ENCODE measurements around the gene SDC3.
"Not testable (repeated sequence)": the region's sequence is repeated elsewhere in the genome, so short reads cannot be mapped to it uniquely, and the experiment has no call there.

SDC3 gene

DNA sequence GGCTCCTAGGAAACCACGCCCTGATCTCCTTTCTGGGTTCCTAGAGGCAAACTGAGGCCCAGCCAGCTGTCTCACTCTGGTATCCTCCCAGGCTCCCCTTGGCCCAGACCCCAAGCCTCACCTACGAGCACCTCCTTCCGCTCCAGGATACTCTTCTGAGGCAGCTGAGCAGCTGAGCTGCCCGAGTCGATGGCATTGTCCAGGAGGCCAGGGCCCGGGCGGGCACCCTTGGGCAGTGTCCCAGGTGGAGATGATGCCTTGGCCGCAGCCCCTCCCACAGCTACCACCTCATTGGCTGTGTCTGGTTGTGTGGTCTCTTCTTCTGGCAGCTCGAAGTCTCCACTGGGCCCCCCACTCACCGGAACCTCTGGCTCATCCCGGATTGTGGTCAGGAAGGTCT is 34.4 kb downstream of the SDC3 start:
- DNase-seq: no peak

DNA sequence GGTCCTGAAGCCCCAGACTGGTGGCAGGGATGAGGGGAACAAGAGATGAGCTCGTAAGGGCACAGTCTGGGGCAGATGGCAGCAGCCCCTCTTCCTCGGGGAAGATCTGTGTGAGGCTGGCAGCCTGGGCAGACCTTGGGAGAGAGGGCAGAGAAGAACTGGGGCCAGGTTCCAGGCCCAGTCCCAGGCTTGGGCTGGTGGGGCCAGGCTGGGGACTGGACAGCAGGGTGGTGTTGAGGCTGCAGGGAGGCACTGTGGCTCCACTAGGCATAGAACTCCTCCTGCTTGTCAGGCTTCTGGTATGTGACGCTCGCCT is 35.7 kb downstream of the SDC3 start:
- DNase-seq: no peak

DNA sequence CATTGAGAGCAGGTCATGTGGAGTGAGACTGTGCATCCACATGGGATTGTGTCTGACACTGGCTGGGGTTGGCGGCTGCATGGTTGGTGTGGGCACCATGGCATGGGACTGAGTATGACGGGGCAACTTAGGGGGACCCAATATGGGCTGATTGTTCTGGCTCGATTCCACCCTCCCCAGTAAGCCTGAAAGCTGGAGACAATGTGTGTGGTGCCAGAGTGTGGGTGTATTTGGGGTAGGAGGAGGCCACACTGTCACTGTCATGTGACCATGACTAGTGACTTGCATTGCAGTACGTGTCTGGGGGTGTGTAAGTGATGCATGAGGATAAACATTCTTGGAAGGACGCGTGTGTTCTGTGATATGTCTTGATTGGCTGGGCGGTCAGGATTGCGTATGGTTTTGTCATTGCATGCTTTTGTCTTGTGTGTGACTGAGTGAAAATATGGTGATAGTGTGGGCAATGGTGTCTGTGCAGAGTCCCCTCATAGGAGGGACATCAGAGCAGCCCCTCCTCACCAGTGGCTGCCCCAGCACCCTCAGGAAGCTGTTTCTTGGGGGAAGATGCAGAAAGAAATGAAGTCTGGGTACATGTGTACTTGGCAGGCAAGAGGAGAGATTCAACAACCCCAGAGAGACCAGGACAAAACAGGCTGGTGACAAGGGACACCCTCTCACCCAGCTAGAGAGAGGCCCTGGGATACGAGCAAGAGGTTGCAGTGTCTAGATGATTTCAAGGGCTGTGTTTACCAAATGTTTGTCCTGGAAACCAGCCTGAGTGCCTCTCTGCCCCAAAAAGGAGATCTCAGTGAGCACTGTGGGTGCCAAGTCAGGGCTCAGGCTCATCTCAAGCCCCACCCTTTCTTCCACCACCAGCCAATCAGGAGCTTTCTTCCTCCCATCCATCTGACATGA is 36.3 kb downstream of the SDC3 start:
- no peak for DNase-seq

DNA sequence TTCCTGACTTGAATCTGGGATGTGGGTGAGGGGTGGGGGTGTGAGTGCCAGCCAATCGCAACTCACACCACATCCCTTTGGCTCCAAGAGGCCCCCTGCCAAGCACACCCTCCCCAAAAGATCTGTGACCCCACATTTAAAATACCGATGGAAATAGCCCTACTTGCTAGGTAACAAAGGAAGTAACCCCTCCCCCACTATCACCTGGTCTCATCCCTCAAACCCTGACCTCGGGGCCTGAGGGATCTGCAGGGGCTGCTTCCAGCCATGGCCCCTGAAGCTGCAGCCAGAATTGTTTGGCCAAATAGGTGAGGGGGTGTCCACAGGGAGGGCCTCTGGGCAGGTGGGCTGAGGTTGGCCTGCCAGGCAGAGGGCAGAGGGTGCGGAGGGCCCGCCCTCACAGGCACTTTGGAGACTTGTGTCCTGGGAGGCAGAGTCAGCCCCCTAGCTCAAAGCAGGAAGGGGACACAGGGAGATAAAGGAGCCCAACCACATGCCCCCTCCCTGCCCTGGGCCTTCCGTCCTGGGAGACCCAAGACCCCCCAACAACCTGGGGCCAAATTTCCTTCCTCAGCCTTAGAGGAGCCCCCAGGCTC is 37.2 kb downstream of the SDC3 start:
- DNase-seq: no peak

DNA sequence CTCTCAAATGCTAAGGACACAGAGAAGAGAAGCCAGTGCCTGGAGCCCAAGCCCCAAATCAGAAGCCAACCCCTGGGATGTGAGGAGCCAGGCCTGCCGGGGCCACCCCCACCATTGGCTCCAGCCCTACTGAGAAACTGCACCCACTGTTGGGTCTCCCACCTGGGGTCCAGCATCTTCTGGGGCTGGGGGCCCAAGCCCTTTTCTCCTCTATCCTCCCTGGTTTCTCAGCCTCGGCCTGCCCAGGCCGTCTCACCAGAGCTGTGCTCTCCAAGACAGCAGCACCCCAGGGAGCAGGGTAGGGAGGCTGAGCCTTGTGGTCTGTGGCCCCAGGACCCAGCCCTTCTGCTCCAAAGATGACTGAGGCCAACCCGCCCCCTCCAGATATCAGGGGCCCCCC is 37.9 kb downstream of the SDC3 start:
- DNase-seq: no peak

DNA sequence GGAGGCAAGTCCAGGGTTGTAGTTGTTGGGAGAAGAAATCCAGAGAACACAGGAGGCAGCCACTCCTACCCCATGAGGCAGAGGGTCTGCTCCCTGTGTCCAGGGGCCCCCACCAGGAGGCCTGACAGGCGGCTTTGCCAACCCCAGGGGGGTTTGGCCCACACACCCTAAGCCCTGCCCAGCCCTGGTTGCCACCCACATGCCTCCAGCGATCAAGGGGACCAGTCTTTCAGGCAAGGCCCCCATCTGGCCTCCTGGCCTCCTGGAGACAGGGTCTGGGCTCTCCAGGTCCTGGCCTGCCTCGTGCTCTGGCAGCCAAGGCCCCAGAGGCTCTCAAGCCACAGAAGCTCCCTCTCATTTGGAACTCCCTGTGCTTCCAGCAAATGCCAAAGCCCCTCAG is 38.5 kb downstream of the SDC3 start:
- no peak for DNase-seq

DNA sequence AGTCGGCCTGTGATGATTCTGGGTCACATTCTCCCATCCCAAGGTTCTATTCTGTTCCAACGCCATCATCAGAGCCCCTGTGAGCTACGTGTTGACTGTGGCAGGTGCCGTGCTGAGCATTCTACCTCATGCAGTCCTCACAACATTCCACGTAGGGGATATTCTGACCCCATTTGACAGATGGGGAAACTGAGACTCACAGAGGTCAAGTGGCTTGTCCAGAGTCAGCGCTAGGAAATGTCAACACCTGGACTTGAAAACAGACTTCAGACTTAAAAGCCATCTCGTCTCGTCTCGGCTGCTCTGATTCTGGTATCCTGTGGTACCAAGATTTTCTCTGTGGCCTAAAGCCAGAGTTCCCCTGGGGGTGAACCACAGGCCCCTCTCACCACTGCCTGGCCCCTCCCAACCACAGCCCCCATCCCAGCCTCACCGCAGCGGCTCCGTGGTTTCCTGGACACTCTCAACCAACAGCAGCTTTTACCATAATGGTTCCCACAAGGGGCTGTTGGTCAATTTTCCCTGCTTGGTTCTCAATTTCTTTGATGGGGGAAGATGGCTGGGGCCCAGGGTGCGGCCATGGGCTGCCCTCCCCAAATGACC is 39.6 kb downstream of the SDC3 start:
- DNase-seq: no peak

DNA sequence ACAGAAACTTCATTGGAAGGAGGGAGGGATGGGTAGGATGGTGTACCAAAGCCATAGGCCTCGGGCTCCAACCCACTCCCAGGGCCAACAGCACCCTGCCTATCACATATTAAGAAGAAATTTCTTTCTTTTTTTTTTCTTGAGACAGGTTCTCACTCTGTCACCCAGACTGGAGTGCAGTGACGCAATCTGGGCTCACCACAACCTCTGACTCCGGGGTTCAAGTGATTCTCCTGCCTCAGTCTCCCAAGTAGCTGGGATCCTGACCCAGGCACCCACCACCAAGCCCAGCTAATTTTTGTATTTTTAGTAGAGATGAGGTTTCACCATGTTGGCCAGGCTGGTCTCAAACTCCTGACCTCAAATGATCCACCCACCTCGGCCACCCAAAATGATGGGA is 40.5 kb downstream of the SDC3 start:
- not testable (repeated sequence) for DNase-seq

DNA sequence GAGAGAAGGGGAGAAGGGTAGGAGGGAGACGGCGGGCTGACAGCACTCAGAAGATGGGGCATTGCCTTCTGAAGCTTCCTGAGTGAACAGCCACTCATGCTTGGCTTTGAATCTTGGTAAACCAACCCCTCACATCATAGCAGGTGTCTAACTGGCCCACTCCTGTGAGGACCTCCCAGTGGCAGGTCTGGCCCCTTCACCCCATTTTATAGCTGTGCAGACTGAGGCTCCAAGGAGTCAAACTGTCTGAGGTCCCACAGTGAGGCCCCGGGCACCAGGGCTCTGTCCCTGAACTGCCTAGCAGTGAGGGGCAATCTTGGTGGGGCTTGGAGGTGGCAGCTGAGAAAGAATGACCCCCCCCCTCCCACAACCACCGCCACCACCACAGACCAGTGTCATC is 41.0 kb downstream of the SDC3 start:
- DNase-seq: no peak

DNA sequence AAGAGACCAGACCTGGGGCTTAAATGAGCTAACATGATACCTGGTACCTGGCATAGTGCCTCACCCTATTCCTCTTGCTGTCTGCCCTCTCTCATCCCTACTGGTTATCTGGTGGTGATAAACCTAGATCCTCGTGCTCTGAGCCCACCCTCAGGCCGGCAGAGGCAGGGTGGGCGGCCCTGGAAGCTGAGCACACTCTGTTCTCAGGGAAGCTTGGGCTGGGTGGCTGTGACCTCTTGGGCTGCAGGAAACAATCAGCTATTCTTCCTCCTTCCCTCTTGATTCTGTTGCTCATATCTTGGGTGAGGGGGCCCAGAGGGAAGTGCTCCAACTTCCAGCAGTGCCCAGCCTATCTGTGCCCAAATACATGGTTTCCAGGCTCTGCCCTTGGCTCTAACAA is 42.0 kb downstream of the SDC3 start:
- DNase-seq: no peak

DNA sequence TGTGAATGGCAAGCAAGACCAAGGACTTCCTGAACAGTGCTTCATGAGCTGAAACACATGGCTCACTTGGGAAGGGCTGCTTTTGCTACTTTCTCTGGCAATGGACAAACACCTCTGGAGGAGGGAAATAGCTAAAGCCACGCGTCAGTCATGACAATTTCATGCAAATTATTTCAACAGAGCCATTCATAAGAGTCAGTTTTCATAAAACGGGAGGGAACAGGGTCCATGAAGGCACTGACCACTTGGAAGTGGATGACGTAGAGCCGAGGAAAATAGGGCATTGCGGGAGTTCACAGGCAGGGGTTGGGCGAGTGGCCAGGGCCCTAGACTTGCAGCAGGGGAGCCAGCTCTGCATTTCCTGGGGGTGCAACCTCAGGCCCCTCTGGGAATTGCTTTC is 43.9 kb downstream of the SDC3 start:
- DNase-seq: no peak

DNA sequence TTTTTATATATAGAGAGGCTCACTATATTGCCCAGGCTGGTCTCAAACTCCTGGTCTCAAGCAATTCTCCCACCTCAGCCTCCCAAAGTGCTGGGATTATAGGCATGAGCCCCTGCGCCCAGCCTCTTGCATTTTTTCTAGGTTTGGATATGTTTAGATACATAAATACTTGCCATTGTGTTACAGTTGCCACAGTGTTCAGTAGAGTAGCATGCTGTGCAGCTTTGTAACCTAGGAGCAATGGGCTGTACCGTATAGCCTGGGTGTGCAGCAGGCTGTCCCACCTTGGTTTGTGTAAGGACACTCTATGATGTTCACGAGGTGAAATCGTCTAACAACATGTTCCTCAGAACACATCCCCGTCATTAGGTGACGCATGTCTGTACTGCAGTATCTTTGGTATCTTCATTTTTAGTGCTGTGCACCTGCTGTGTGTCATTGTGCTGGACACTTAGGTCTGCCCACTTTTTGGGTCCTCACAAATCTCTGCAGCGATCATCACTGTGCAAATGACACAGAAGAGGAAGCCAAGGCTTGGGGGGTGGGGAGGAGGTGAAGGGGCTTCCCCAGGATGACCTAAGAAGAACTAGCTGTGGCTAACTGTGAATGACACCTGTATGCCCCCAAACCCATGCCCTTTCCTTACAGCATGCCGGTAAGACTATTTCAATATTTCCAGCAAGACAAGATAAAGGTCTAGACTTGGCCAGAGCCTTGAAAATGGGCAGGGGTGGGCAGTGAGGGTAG is 44.5 kb downstream of the SDC3 start:
- DNase-seq: no peak

DNA sequence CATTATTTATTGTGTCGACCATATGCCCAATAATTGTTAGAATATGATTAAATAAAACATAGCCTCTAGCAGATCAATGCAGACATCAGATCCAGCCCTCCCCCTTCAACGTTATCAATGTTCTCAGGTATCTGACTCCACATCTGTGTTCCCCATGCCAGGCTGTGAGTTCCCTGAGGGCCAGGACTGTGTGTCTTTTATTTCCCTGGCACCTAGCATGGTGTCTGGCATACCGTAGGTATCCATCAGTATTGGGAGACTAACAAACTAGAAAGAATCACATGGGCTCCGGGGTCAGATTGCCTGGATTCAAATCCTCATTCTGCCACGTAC is 48.3 kb downstream of the SDC3 start:
- no peak for DNase-seq

DNA sequence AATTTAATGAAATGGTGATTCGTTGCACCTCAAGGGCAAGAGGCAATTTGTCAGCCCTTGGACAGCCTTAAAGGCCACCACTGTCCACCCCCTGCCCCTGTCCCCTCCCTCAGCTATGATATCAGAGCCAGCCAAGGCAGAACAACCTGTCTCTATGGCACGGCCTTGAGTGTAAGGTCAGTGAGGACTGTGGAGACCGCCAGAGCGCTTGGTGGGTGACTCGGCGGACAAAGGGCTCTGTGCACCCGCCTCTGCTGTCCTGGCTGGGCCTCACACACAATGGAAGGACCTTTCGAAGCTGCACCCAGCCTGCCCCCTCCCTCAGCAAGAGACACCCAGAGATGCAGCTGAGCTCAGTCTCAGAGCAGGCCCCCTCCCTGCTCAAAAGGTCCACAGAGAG is 50.6 kb downstream of the SDC3 start:
- DNase-seq: no peak

DNA sequence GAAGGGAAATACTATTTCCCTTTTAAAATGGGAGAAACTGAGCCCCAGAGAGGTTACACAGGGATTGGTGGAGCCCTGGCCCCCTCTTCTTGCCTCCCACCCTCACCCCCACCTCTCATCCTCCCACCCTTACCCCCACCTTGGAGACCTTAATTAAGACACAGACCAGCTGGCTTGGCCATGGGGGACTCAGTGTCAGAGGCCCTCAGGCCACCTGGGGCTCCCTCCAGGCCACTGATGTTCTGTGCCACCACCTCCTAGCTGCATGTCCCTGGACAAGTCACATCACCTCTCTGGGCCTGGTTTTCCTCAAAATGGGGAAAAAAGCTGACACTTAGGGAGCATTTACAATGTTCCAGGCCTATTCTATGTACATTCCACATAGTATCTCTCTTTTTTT is 51.5 kb downstream of the SDC3 start:
- no peak for DNase-seq

DNA sequence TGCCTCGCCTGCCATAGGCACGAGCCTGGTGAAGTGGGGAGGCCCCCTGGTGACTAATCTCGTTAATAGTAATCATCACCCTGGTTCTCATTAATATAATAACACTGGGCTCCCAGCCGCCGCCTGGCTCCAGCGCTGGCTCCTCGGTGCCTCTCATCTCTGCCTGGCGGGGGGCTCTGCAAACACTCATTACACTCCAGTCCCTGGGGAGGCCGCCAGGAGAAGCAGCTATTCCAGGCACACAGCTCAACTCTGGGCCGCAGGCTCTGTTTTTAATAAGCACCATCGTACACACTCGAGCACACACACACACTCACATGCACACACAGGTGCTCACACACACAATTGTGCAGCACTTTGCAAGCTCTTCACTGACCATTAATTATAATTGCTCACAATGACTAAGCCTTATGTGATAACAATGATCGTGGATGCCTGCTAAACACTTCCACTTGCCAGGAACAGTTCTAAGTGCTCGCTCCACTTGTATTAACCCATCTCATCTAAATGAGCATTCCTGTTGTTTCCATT is 52.2 kb downstream of the SDC3 start:
- peak; percentile 98 for DNase-seq

DNA sequence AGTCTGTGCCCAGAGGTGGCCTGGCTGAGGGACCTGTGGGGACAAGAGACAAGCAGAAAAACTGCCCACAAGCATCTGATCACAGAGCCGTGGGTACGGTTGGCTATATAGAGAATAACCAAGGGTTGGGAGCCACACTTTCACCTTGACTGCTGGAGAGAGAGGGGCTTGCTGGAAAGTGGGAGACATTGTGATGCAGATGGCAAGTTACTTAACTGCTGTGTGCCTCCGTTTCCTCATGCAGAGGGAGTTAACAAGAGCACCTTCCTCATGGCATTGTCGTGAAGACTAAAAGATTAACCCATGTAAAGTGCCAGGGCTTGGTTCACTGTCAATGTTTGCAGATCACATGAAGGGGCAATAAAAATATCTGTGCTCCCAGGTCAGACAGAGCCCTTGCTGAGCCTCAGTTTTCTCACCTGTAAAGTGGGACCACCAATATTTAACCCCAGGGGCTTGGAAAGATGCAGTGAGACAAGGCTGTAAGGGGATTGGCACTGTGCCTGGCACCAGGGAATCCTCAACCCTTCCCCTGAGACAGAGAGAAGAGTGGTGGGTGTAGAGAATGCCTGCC is 52.8 kb downstream of the SDC3 start:
- no peak for DNase-seq

DNA sequence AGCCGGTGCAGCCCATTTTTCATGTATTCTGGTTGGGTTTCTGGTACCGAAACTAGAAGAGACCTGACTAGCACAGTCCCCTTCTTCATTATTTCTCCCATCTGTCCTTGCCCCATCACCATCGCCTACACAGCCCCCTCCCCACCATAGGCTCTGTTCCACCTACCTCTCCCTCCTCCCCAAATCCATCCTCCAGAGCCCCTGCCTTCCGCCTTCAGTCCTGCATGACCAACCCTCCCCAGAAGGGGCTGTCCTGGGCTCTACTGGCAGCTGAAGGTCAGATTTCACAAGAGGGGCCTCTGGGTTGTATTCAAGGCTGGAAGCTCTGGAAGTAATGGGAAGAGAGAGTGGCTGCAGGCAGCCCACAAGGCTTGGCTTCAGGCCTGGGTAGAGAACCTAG is 55.2 kb downstream of the SDC3 start:
- DNase-seq: no peak

DNA sequence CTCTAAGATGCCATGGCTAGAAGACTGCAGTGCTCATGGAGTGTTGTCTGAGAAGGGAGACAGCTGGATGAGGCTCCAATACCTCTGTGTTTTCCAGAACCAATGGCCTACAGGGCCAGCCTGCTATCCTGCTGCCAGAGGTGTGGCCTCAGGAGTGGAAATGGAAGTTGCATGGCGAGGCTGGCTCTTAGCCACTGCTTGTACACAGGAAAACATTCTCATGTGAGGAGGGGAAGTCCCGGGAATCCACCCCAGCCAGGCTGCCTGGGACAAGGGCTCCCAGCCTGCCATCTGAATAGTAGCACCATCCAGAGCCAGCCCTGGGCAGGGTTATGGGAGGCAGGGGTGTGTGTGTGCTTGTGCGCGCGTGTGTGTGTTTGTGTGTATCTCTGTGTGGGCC is 56.5 kb downstream of the SDC3 start:
- no peak for DNase-seq

DNA sequence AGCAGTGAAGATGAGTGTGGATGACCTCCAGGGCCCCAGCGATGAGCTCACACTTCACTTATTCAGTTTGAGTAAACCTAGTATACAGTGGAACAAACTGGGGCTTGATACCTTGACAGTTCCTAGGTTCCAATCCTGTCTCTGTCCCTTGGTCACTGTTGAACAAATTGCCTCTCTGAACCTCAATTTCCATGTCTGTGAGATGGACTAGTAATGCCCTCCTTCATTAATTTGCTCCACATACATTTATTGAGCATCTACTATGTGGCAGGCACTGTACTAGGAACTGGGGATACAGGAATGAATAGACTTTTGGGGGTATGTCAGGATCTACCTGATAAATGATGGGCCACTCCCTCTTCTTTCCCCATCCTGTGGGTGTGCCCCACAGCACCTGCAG is 57.3 kb downstream of the SDC3 start:
- DNase-seq: no peak

DNA sequence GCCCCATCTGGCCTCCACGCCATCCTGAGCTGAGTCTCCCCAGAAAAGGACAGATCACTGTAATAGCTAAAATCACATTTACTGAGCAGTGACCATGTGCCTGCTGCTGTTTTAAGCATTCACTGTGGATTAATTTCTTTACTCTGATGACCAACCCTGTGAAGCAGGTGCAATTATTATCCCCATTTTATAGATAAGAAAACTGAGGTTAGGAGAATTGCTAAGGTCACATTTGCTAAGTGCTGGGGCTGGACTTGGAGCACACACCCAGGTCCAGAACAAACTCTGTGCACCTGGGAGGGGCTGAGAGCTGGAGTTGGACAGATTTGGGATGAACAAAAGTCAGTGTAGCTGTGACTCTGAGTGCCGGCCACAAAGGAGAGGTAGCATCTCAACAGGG is 58.0 kb downstream of the SDC3 start:
- DNase-seq: no peak

DNA sequence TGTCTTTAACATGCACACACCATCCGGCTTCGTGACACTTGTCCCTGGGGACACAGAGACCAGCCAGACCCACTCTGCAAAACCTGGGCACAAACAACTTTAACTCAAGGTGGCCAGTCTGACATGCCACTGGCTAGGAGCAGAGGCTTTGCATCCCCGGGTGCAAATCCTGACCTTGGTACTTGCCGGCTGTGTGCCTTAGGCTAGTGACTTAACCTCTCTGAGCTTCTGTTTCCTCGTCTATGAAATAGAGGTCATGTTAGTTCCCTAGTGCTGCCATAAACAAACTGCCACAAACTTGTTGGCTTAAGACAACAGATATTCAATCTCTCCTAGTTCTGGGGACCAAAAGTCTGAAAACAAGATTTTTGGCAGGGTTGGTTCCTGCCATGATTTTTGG is 60.4 kb downstream of the SDC3 start:
- DNase-seq: no peak

DNA sequence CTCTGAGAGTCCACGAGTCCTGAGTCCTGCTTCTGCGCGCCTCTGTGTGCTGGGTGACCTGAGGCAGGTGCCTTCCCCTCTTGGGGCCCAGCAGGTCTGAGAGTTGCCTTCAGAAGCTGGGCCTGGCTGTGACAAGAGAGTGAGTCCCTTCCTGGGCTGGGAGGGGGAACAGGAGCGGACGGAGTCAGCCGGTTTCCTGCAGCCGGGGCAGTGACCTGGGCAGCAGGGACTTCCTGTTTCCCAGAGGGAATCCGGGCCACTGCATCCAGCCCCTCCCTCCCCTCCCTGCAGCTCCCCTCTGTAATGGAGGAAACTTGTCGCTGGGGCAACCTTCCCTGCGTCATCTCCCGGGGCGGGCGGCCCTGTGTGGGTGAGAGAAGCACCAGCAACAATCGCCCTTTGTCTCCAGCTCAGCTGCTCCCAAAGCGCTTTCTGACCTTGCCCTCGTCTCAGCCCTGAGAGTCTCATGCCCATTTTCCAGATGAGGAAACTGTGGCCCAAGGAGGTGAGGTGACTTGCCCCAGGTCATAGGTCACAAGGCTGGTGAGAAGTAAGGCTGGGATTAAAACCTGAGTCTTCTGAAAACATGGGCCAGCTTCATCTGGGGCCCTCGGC is 61.1 kb downstream of the SDC3 start:
- no peak for DNase-seq
